ENCODE results near the gene NUDT15.
A peak's percentile ranks its signal among the peaks of the same experiment; 100 is the strongest.

The NUDT15 gene

DNA sequence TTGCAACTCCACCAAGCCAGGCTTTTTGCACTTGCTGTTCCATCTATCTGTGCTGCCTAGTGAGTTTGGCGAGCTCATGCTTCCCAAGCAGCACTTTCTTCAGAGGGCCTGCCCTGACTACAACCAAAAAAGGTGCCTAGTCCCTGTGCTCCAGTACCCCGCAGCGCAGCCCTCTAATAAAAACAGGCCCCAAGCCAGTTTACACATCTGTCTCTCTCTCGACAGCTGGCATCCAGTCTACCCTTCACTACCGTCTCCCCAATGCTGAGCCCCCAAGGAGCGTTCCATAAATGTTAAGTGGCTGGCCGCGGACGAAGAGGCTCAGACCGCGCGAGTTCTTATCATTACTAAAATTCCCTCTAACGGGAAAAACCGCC lies 56.9 kb downstream of the NUDT15 start:
- ATAC-seq (replicated peaks) (peak; percentile 3), DNase-seq (no peak)

DNA sequence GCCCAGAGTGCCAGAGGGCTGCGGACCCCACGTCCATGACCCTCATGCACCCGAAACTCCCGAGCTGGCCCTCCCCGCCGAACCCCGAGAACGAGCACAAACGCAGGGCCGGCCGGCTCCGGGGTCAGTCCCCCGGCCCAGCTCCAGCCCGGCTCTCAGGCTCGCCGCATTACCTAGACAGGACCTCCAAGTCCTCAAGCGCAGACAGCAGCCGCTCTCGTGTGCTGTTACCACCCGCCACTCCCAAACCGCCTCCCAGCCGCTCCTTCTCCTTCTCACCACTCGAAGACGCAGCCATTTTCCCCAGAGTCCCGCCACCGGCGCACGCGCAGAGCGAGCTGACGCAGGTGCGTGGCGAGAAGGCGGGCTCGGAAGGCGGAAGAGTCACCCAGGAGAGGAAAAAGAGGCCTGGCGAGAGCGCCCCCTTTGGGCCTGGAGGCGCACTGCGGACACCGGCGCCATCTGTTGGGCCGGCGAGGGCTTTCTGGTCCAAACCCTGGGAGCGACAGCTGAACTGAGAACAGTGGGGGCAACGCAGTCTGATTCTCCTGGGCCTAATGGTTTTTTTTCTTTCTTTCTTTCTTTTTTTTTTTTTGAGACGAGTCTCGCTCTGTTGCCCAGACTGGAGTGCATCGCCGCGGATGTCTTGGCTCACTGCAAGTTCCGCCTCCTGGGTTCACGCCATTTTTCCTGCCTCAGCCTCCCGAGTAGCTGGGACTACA lies 57.4 kb downstream of the NUDT15 start, which contains the start of gene MED4:
Gene MED4, minus strand, starts transcription at position 324 of the 722 bp plus-strand sequence. Its CDS starts 26 bp downstream, at position 298.
- H3K27me3 Mint-ChIP-seq: peaks cover 6 to 9% of the 10 kb centered on the region in 2 donors
- DNase-seq (peak; percentile 97 to 99 (median 99)), ATAC-seq (replicated peaks) (peak; percentile 96)
- H3K4me3 Mint-ChIP-seq: peak within 1 kb of the TSS; percentile 88 to 89
- H3K4me1 Mint-ChIP-seq (ENCODE audit: low read depth in 2 of 2): peaks cover 28 to 35% of the 10 kb centered on the region in 2 donors
- peaks cover 23% of the 10 kb centered on the region for H3K36me3 Mint-ChIP-seq (ENCODE audit: insufficient read depth)
- H3K27ac Mint-ChIP-seq: peak within 1 kb of the TSS; percentile 95 to 96
- H3K9me3 Mint-ChIP-seq: no peaks in the 10 kb centered on the region

More for the DNA sequence above, 56.9 kb downstream of the NUDT15 start:
- H3K4me3 Mint-ChIP-seq: peak overlapping the region; percentile 88 to 89
- H3K27me3 Mint-ChIP-seq: peaks cover 6 to 9% of the 10 kb centered on the region in 2 donors
- peak overlapping the region; percentile 95 to 96 for H3K27ac Mint-ChIP-seq
- H3K36me3 Mint-ChIP-seq (ENCODE audit: insufficient read depth): peaks cover 24% of the 10 kb centered on the region
- no peaks in the 10 kb centered on the region for H3K9me3 Mint-ChIP-seq
- peaks cover 28 to 39% of the 10 kb centered on the region in 2 donors for H3K4me1 Mint-ChIP-seq (ENCODE audit: low read depth in 2 of 2)

DNA sequence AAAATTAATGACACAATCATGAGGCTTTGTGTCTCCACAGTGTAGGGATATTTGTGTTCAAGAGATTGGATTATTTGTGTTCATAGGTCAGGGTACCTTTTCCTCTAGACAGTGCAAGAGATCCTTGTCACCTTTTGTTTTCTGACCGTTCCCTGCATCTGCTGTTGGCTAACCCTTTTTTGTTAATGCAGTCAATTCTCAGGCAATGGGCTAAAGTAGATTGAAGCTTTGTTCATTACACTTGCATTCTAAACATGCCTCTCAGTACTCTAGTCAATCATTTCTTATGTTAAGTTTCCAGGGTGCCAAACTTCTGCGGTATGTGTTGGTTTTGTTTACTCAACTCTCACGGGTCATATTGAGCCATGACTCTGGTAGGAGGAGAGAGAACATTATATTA lies 59.1 kb downstream of the NUDT15 start:
- Mint-ChIP-seq H3K9me3 (no peaks in the 10 kb centered on the region), H3K27me3 (peaks cover 6 to 9% of the 10 kb centered on the region in 2 donors), H3K4me3 (no peak overlapping the region), H3K27ac (no peak overlapping the region), H3K36me3 (ENCODE audit: insufficient read depth) (peaks cover 23% of the 10 kb centered on the region), H3K4me1 (ENCODE audit: low read depth in 2 of 2) (peaks cover 25 to 31% of the 10 kb centered on the region in 2 donors)
- no peak for ATAC-seq (replicated peaks)
- no peak for DNase-seq
